Measurements from ENCODE around the gene VWC2L. TPM values are rescaled to one million over a fixed set of nuclear protein-coding genes. Genes with fewer than 3 reads are reported as not detected.

VWC2L gene
- total and polyA plus RNA-seq, 2 donors from 2014 or later, result 0.09 TPM; not detected in 1

DNA sequence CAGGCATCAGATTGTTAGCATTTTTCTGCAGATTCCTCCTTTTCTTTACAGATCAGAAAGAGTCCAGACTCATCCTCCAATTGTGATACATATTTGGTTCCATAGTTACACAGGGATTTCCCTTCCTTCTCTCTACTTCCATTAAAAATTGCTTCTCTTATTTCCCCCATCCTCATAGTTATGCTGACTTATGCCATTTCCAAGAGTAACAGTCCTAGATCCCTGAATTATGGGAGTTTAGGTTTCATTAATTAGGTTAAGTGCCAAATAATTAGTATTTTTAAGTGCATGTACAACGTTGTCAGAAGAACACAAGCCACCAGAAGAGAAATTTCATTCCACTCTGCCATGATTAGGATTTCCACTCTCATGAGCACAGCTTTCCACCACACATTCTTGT lies 200.2 kb downstream of the VWC2L start:
- Histone ChIP-seq H3K4me1 (ENCODE audit: control insufficient read depth in 2 of 3, insufficient read depth in 2 of 3, low read depth in 1 of 3, low read length in 3 of 3) (no peaks in the 10 kb centered on the region), H3K9ac (ENCODE audit: low read length in 3 of 3) (no peak overlapping the region), H3K27ac (ENCODE audit: low read depth in 2 of 2, low read length in 2 of 2) (no peak overlapping the region), H3K27me3 (ENCODE audit: control insufficient read depth, insufficient read depth, low read length) (no peaks in the 10 kb centered on the region), H3K9me3 (ENCODE audit: control insufficient read depth in 2 of 3, insufficient read depth in 1 of 3, low read length in 3 of 3) (peaks cover 0 to 4% (median 0%) of the 10 kb centered on the region in 3 donors), H3K4me3 (ENCODE audit: low read length in 3 of 3) (no peak overlapping the region), H3K36me3 (ENCODE audit: control insufficient read depth in 2 of 3, insufficient read depth in 3 of 3, low read length in 3 of 3) (no peaks in the 10 kb centered on the region)
- intact Hi-C loops (cut with DNase I), result no loop called here
- FAIRE-seq, result no peak
- no peak for DNase-seq
- TF ChIP-seq, protein P1, sequence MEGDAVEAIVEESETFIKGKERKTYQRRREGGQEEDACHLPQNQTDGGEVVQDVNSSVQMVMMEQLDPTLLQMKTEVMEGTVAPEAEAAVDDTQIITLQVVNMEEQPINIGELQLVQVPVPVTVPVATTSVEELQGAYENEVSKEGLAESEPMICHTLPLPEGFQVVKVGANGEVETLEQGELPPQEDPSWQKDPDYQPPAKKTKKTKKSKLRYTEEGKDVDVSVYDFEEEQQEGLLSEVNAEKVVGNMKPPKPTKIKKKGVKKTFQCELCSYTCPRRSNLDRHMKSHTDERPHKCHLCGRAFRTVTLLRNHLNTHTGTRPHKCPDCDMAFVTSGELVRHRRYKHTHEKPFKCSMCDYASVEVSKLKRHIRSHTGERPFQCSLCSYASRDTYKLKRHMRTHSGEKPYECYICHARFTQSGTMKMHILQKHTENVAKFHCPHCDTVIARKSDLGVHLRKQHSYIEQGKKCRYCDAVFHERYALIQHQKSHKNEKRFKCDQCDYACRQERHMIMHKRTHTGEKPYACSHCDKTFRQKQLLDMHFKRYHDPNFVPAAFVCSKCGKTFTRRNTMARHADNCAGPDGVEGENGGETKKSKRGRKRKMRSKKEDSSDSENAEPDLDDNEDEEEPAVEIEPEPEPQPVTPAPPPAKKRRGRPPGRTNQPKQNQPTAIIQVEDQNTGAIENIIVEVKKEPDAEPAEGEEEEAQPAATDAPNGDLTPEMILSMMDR (IDR thresholded peaks at IDR 0.05; ENCODE audit: borderline replicate concordance, extremely low read depth, insufficient read depth), result no peak

DNA sequence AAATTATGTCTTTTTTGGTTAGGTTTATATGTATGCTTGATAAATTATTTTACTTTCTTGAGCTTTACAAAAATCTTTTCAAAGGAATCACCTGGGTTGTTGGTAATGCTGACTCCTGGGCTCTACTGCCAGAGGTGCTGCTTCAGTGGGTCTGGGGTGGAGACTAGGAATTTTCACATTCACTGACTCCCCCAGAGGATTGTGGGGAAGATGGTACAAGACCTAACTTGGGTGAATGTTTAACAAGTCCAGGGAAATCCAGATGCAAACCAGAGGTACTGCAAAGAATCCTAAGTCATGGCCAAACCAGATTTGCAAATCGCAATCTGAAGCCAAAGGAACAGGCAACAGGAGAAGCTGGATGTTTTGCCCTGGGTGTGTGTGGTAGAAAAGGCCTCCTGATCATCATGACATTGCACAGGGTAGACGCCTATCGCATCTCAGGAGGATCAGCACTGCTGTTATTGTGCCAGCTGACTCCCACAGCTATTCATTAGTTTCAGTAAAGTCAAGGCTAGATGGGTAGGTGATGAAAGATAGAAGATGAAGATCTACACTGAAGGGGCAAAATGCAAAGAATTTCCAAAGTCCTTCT lies 213.4 kb downstream of the VWC2L start:
- DNase-seq, result peak in 3 of 5 donors; percentile 12 to 67 (median 14)
- no peak for FAIRE-seq
- no peaks in the 10 kb centered on the region for H3K27me3 ChIP-seq (ENCODE audit: control insufficient read depth, insufficient read depth, low read length)
- no peaks in the 10 kb centered on the region for H3K4me1 ChIP-seq (ENCODE audit: control insufficient read depth in 2 of 3, insufficient read depth in 2 of 3, low read depth in 1 of 3, low read length in 3 of 3)
- TF ChIP-seq, protein P1 (IDR thresholded peaks at IDR 0.05; ENCODE audit: borderline replicate concordance, extremely low read depth, insufficient read depth), result no peak
- no peaks in the 10 kb centered on the region for H3K9me3 ChIP-seq (ENCODE audit: control insufficient read depth in 2 of 3, insufficient read depth in 1 of 3, low read length in 3 of 3)
- H3K4me3 ChIP-seq (ENCODE audit: low read length in 3 of 3), result no peak overlapping the region
- H3K36me3 ChIP-seq (ENCODE audit: control insufficient read depth in 2 of 3, insufficient read depth in 3 of 3, low read length in 3 of 3), result no peaks in the 10 kb centered on the region
- H3K9ac ChIP-seq (ENCODE audit: low read length in 3 of 3), result no peak overlapping the region
- no peak overlapping the region for H3K27ac ChIP-seq (ENCODE audit: low read depth in 2 of 2, low read length in 2 of 2)
- intact Hi-C loops (cut with DNase I), result no loop called here

DNA sequence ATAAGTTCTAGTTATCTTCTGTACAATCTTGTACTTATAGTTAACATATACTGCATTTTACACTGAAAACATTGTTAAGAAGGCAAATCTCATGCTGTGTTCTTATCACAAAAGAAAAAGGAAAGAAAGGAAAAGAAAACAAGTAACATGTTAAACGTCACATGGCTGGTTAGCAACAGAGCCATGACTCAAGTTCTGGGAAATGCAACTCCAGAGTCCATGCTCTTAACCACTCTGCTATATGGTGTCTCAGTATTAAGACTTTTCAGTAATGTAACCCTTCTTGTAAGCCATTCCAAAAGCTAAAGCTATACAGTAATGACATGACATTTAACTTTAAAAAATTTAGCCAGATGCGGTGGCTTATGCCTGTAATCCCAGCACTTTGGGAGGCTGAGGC lies 217.2 kb downstream of the VWC2L start:
- FAIRE-seq, result no peak
- Histone ChIP-seq H3K27me3 (ENCODE audit: control insufficient read depth, insufficient read depth, low read length) (no peaks in the 10 kb centered on the region), H3K27ac (ENCODE audit: low read depth in 2 of 2, low read length in 2 of 2) (no peak overlapping the region), H3K9me3 (ENCODE audit: control insufficient read depth in 2 of 3, insufficient read depth in 1 of 3, low read length in 3 of 3) (no peaks in the 10 kb centered on the region), H3K4me3 (ENCODE audit: low read length in 3 of 3) (no peak overlapping the region), H3K9ac (ENCODE audit: low read length in 3 of 3) (no peak overlapping the region), H3K4me1 (ENCODE audit: control insufficient read depth in 2 of 3, insufficient read depth in 2 of 3, low read depth in 1 of 3, low read length in 3 of 3) (no peaks in the 10 kb centered on the region), H3K36me3 (ENCODE audit: control insufficient read depth in 2 of 3, insufficient read depth in 3 of 3, low read length in 3 of 3) (no peaks in the 10 kb centered on the region)
- DNase-seq, result no peak
- TF ChIP-seq, protein P1 (IDR thresholded peaks at IDR 0.05; ENCODE audit: borderline replicate concordance, extremely low read depth, insufficient read depth), result no peak
- intact Hi-C loops (cut with DNase I), result no loop called here
